Calu3 (cell line): ENCODE measurements around the gene FCRL6. TPM values are rescaled to one million over a fixed set of nuclear protein-coding genes. Genes with fewer than 3 reads are reported as not detected.

Experiments
- BruUV-seq: library from RNA; stranded (reverse); fragments of 400-500 nt; replicated peaks from 2 replicates; lab custom pipeline; 2021; lab: Mats Ljungman, UMichigan
- CTCF ChIA-PET: fragments of 300-600 bp; sonication (Branson Sonifier 250); formaldehyde crosslinking; loops from one replicate; lab custom pipeline; 2022; ENCODE audit warnings: antibody characterized with exemption; lab: Charles Lee
- DNase-seq: peaks from one replicate; pipeline ENCODE4 v3.0.0; 2022
- H3K27ac Mint-ChIP-seq: one replicate; pipeline ENCODE4 v1.8.0; 2022; ENCODE audit warnings: mixed read lengths; ENCODE audit not compliant: unreplicated experiment
- H3K27me3 Mint-ChIP-seq: one replicate; pipeline ENCODE4 v1.8.0; 2022; ENCODE audit warnings: mixed read lengths; ENCODE audit not compliant: unreplicated experiment
- H3K36me3 Mint-ChIP-seq: one replicate; pipeline ENCODE4 v1.8.0; 2022; ENCODE audit warnings: mild to moderate bottlenecking, moderate library complexity, mixed read lengths; ENCODE audit not compliant: insufficient read depth, unreplicated experiment
- H3K4me1 Mint-ChIP-seq: one replicate; pipeline ENCODE4 v1.8.0; 2022; ENCODE audit warnings: mild to moderate bottlenecking, low read depth, mixed read lengths; ENCODE audit not compliant: unreplicated experiment
- H3K4me3 Mint-ChIP-seq: one replicate; pipeline ENCODE4 v1.8.0; 2022; ENCODE audit warnings: mild to moderate bottlenecking, low read depth, moderate library complexity, mixed read lengths; ENCODE audit not compliant: unreplicated experiment
- H3K9me3 Mint-ChIP-seq: one replicate; pipeline ENCODE4 v1.8.0; 2022; ENCODE audit warnings: low read depth, mixed read lengths; ENCODE audit not compliant: unreplicated experiment
- intact Hi-C: fragments of 100-400 bp; cut with micrococcal nuclease; formaldehyde crosslinking; loops from one replicate; pipeline ENCODE4 v1.10.0; 2022; ENCODE audit not compliant: unreplicated experiment
- total RNA-seq: library from RNA; stranded (reverse); gene quantifications from 2 replicates; pipeline ENCODE4 v1.2.3, GENCODE V29; 2022
- TF ChIP-seq, protein P1 (sequence below): fragments of 200-600 bp; IDR thresholded peaks from one replicate; pipeline ENCODE4 v1.8.0; 2022; ENCODE audit warnings: antibody characterized with exemption; ENCODE audit not compliant: unreplicated experiment

FCRL6 gene
- total RNA-seq, 1 experiment from 2014 or later = not detected

- DNase-seq = no peak
- peaks cover 21% of the 10 kb centered on the region for H3K27me3 Mint-ChIP-seq
- TF ChIP-seq, protein P1, sequence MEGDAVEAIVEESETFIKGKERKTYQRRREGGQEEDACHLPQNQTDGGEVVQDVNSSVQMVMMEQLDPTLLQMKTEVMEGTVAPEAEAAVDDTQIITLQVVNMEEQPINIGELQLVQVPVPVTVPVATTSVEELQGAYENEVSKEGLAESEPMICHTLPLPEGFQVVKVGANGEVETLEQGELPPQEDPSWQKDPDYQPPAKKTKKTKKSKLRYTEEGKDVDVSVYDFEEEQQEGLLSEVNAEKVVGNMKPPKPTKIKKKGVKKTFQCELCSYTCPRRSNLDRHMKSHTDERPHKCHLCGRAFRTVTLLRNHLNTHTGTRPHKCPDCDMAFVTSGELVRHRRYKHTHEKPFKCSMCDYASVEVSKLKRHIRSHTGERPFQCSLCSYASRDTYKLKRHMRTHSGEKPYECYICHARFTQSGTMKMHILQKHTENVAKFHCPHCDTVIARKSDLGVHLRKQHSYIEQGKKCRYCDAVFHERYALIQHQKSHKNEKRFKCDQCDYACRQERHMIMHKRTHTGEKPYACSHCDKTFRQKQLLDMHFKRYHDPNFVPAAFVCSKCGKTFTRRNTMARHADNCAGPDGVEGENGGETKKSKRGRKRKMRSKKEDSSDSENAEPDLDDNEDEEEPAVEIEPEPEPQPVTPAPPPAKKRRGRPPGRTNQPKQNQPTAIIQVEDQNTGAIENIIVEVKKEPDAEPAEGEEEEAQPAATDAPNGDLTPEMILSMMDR = no peak
- no TSS peak for BruUV-seq
- no peak overlapping the region for H3K4me3 Mint-ChIP-seq
- intact Hi-C loops = loop anchor here (2.0 to 5.0 kb wide), 2 partner anchors 178 to 561 kb away; no protein-coding TSS in a partner anchor
- H3K4me1 Mint-ChIP-seq = peaks cover 6% of the 10 kb centered on the region
- no peaks in the 10 kb centered on the region for H3K9me3 Mint-ChIP-seq
- H3K27ac Mint-ChIP-seq = no peak overlapping the region
- CTCF ChIA-PET = interaction anchor here (1.1 kb wide), 1 partner anchor 14 kb away, joined by 3 read pairs; no protein-coding TSS in a partner anchor
- no peaks in the 10 kb centered on the region for H3K36me3 Mint-ChIP-seq
Measured at GRCh38 chr1:159775716-159776115, 26.4 kb upstream of the FCRL6 start.

DNA sequence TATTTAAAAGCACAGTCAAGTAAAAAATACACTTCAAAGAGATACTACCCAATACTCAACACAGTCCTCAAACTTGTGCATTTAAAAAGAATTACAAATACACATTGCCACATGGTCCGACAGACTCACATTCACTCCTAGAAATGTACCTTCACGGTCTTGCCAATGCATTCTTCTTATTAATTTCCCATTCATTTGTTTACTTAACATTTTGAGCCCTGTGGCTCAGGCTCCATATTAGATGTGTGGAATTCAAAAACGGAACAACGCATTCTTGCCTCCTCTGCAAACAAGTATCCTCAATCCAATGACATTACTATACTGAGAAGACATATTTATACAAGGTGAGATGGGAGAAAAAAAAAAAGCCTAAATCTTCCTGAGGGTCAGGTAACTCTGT, 23.9 kb upstream of the FCRL6 start:
- BruUV-seq = no TSS peak
- peaks cover 5% of the 10 kb centered on the region for H3K36me3 Mint-ChIP-seq
- H3K4me3 Mint-ChIP-seq = no peak overlapping the region
- H3K9me3 Mint-ChIP-seq = no peaks in the 10 kb centered on the region
- TF ChIP-seq, protein P1 = no peak
- H3K4me1 Mint-ChIP-seq = peaks cover 6% of the 10 kb centered on the region
- CTCF ChIA-PET = interaction anchor here (1.4 kb wide), 1 partner anchor 13 kb away, joined by 3 read pairs; no protein-coding TSS in a partner anchor
- no peak overlapping the region for H3K27ac Mint-ChIP-seq
- H3K27me3 Mint-ChIP-seq = peaks cover 21% of the 10 kb centered on the region
- intact Hi-C loops = loop anchor here (5.0 kb wide), 1 partner anchor 181 kb away; no protein-coding TSS in a partner anchor
- DNase-seq = no peak

GRCh38 chr1:159779403-159779851, 22.7 kb upstream of the FCRL6 start:
- peaks cover 5% of the 10 kb centered on the region for H3K36me3 Mint-ChIP-seq
- CTCF ChIA-PET = interaction anchor here (1.4 kb wide), 1 partner anchor 14 kb away, joined by 3 read pairs; no protein-coding TSS in a partner anchor
- DNase-seq = no peak
- peaks cover 6% of the 10 kb centered on the region for H3K4me1 Mint-ChIP-seq
- peaks cover 21% of the 10 kb centered on the region for H3K27me3 Mint-ChIP-seq
- TF ChIP-seq, protein P1 = no peak
- no TSS peak for BruUV-seq
- intact Hi-C loops = loop anchor here (5.0 kb wide), 1 partner anchor 182 kb away; no protein-coding TSS in a partner anchor
- H3K4me3 Mint-ChIP-seq = no peak overlapping the region
- no peaks in the 10 kb centered on the region for H3K9me3 Mint-ChIP-seq
- peak overlapping the region; percentile 12 for H3K27ac Mint-ChIP-seq

GRCh38 chr1:159780583-159781582, 21.3 kb upstream of the FCRL6 start, which contains the start of gene DUSP23:
TSS of gene DUSP23 (plus strand) at chr1:159780962. CDS start at chr1:159781101, 139 bp downstream.
- peaks cover 21% of the 10 kb centered on the region for H3K27me3 Mint-ChIP-seq
- H3K4me3 Mint-ChIP-seq = peak within 1 kb of the TSS; percentile 62
- CTCF ChIA-PET = interaction anchor here (0.9 to 1.0 kb wide), 4 partner anchors 9 to 144 kb away, joined by 3 to 5 read pairs (median 4); partner anchors contain the start of gene TAGLN2
- H3K27ac Mint-ChIP-seq = no peak within 1 kb of the TSS
- TF ChIP-seq, protein P1 = peak; percentile 24
- H3K36me3 Mint-ChIP-seq = peaks cover 5% of the 10 kb centered on the region
- H3K4me1 Mint-ChIP-seq = no peaks in the 10 kb centered on the region
- no peaks in the 10 kb centered on the region for H3K9me3 Mint-ChIP-seq
- peak; percentile 85 for DNase-seq
- BruUV-seq = no TSS peak
- intact Hi-C loops = no loop called here
